HepG2 (cell line): ENCODE results near the gene ZFPM1. TPM values are rescaled to one million over a fixed set of nuclear protein-coding genes. Genes with fewer than 3 reads are reported as not detected.

Experiments
- ATAC-seq: fragments of 200-7000 bp; cut with Tn5 transposase; 3 replicates; pipeline ENCODE4 v1.9.1; 2020; ENCODE audit warnings: mild to moderate bottlenecking, moderate library complexity
- BruUV-seq: library from RNA; stranded (reverse); fragments of 400-500 nt; replicated peaks from 2 replicates; lab custom pipeline; 2021; lab: Mats Ljungman, UMichigan
- CTCF ChIA-PET: fragments of 300-600 bp; formaldehyde crosslinking; extraction: SDS; loops from one replicate; lab custom pipeline; 2021; ENCODE audit warnings: low total read pairs, inconsistent platforms, low intra/inter-chr PET ratio; lab: Yijun Ruan, JAX
- POLR2A ChIA-PET: fragments of 350-600 bp; sonication (Branson Sonifier 250); formaldehyde crosslinking; loops from one replicate; lab custom pipeline; 2020; ENCODE audit warnings: antibody characterized with exemption, inconsistent platforms; lab: Yijun Ruan, JAX
- DNase-seq: peaks from one replicate; pipeline ENCODE4 v3.0.0-alpha.2; 2015; ENCODE audit warnings: low spot score
- FAIRE-seq: peaks from 3 replicates; lab custom pipeline; 2011; peaks lifted over from hg19 to GRCh38; lab: Jason Lieb, UNC
- H2AFZ ChIP-seq: one replicate; pipeline ENCODE4 v1.6.1; 2011; ENCODE audit warnings: low read length, inconsistent platforms
- H3K27ac ChIP-seq: fragments of 300-600 bp; 3 replicates; pipeline ENCODE4 v1.8.0; 2011; ENCODE audit warnings: mixed run types, mild to moderate bottlenecking, mixed read lengths, low read length, inconsistent platforms; ENCODE audit not compliant: insufficient read depth; ENCODE audit errors: extremely low read length
- H3K27me3 ChIP-seq, 2 experiments: fragments of 200-600 bp in 1 of 2; 2 replicates in 1 of 2; 3 replicates in 1 of 2; pipeline versions ENCODE4 v1.6.0 to v1.8.0; 2011; ENCODE audit warnings: low read length in 2 of 2, mild to moderate bottlenecking in 2 of 2, moderate library complexity in 2 of 2, inconsistent platforms in 1 of 2; ENCODE audit not compliant: insufficient read depth in 2 of 2, control insufficient read depth in 1 of 2
- H3K36me3 ChIP-seq, 2 experiments: fragments of 200-600 bp in 1 of 2; replicated peaks in 1 of 2; 2 replicates in 1 of 2; 3 replicates in 1 of 2; pipeline versions ENCODE4 v1.5.1 to v1.8.0; 2011; ENCODE audit warnings: low read length in 2 of 2, inconsistent platforms in 1 of 2; ENCODE audit not compliant: insufficient read depth in 2 of 2, control insufficient read depth in 1 of 2
- H3K4me1 ChIP-seq: 2 replicates; pipeline ENCODE4 v1.5.1; 2012; ENCODE audit warnings: low read length, inconsistent platforms; ENCODE audit not compliant: insufficient read depth
- H3K4me2 ChIP-seq: 2 replicates; pipeline ENCODE4 v1.6.0; 2011; ENCODE audit warnings: low read depth, low read length, inconsistent platforms
- H3K4me3 ChIP-seq, 3 experiments: fragments of 200-600 bp in 1 of 3; sonication (generic), shearing (Covaris generic) in 1 of 3; replicated peaks in 1 of 3; 2 replicates each; pipeline ENCODE4 v1.5.1; 2011 to 2016; ENCODE audit warnings: low read length in 3 of 3, inconsistent platforms in 2 of 3, low read depth in 2 of 3, mild to moderate bottlenecking in 2 of 3, control low read depth in 1 of 3, mixed read lengths in 1 of 3; ENCODE audit not compliant: insufficient read depth in 1 of 3
- H3K79me2 ChIP-seq: one replicate; pipeline ENCODE4 v1.6.1; 2011; ENCODE audit warnings: low read length, inconsistent platforms; ENCODE audit not compliant: insufficient read depth
- H3K9ac ChIP-seq: 2 replicates; pipeline ENCODE4 v1.6.0; 2011; ENCODE audit warnings: mild to moderate bottlenecking, low read depth, low read length, inconsistent platforms; ENCODE audit not compliant: insufficient read depth
- H3K9me3 ChIP-seq: 2 replicates; pipeline ENCODE4 v1.5.1; 2012; ENCODE audit warnings: mild to moderate bottlenecking, low read length
- H4K20me1 ChIP-seq: 2 replicates; pipeline ENCODE4 v1.6.0; 2011; ENCODE audit warnings: inconsistent platforms, mild to moderate bottlenecking, low read length, moderate library complexity; ENCODE audit not compliant: insufficient read depth
- ADNP ChIP-seq: sonication (generic); formaldehyde crosslinking; IDR thresholded peaks from 2 replicates; pipeline ENCODE4 v1.4.0; 2020; ENCODE audit warnings: missing genetic modification reagents
- ARNT ChIP-seq: fragments of 450-650 bp; IDR thresholded peaks from 2 replicates; pipeline ENCODE4 v1.6.1; 2017
- CHD4 ChIP-seq: fragments of 200-600 bp; sonication (generic); IDR thresholded peaks from 2 replicates; pipeline ENCODE4 v1.7.0; 2017; ENCODE audit warnings: mild to moderate bottlenecking, low read length, borderline replicate concordance
- DR1 ChIP-seq: sonication (generic); formaldehyde crosslinking; IDR thresholded peaks from 2 replicates; pipeline ENCODE4 v1.8.0; 2021; ENCODE audit warnings: mild to moderate bottlenecking, missing genetic modification reagents, inconsistent platforms
- EEA1 ChIP-seq: sonication (generic); formaldehyde crosslinking; IDR thresholded peaks from 2 replicates; pipeline ENCODE4 v1.5.1; 2020; ENCODE audit warnings: mild to moderate bottlenecking, missing genetic modification reagents, borderline replicate concordance
- FUBP1 ChIP-seq: sonication (generic); formaldehyde crosslinking; IDR thresholded peaks from 2 replicates; pipeline ENCODE4 v1.5.1; 2020; ENCODE audit warnings: missing genetic modification reagents, mild to moderate bottlenecking, borderline replicate concordance
- KDM1A ChIP-seq: IDR thresholded peaks from 2 replicates; pipeline ENCODE4 v1.6.1; 2016; ENCODE audit warnings: missing compliant biosample characterization
- NFKB2 ChIP-seq: sonication (generic); formaldehyde crosslinking; IDR thresholded peaks from 2 replicates; pipeline ENCODE4 v1.4.0; 2020; ENCODE audit warnings: missing genetic modification reagents, borderline replicate concordance
- SAFB2 ChIP-seq: sonication (generic); formaldehyde crosslinking; IDR thresholded peaks from 2 replicates; pipeline ENCODE4 v1.5.1; 2020; ENCODE audit warnings: missing genetic modification reagents, low read depth, mild to moderate bottlenecking, borderline replicate concordance
- SMAD9 ChIP-seq: sonication (generic); formaldehyde crosslinking; IDR thresholded peaks from 2 replicates; pipeline ENCODE4 v1.5.1; 2020; ENCODE audit warnings: mild to moderate bottlenecking, missing genetic modification reagents
- TSC22D2 ChIP-seq: sonication (generic); formaldehyde crosslinking; IDR thresholded peaks from 2 replicates; pipeline ENCODE4 v1.5.1; 2020; ENCODE audit warnings: missing genetic modification reagents, mild to moderate bottlenecking, borderline replicate concordance
- ZFP36L2 ChIP-seq: sonication (generic); formaldehyde crosslinking; IDR thresholded peaks from 2 replicates; pipeline ENCODE4 v1.4.0; 2020; ENCODE audit warnings: missing genetic modification reagents
- ZMYM3 ChIP-seq: sonication (generic); formaldehyde crosslinking; IDR thresholded peaks from 2 replicates; pipeline ENCODE4 v1.5.1; 2020; ENCODE audit warnings: mild to moderate bottlenecking, missing genetic modification reagents
- ZNF292 ChIP-seq: sonication (generic); formaldehyde crosslinking; IDR thresholded peaks from 2 replicates; pipeline ENCODE4 v1.8.1; 2022; ENCODE audit warnings: mild to moderate bottlenecking, low read depth, missing genetic modification reagents, borderline replicate concordance
- ZNF629 ChIP-seq: sonication (generic); formaldehyde crosslinking; conservative IDR thresholded peaks from 2 replicates; pipeline ENCODE4 v1.5.0; 2020; ENCODE audit warnings: missing genetic modification reagents
- ZNF687 ChIP-seq: sonication (generic); formaldehyde crosslinking; IDR thresholded peaks from 2 replicates; pipeline ENCODE4 v1.5.1; 2020; ENCODE audit warnings: mild to moderate bottlenecking, missing genetic modification reagents, moderate library complexity
- ZNF720 ChIP-seq: sonication (generic); formaldehyde crosslinking; IDR thresholded peaks from 2 replicates; pipeline ENCODE4 v1.4.0; 2020; ENCODE audit warnings: missing genetic modification reagents
- ZNF768 ChIP-seq: sonication (generic); formaldehyde crosslinking; IDR thresholded peaks from 2 replicates; pipeline ENCODE4 v1.4.0; 2020; ENCODE audit warnings: missing genetic modification reagents
- ZNF792 ChIP-seq: IDR thresholded peaks from 2 replicates; pipeline ENCODE4 v1.6.1; 2016
- WGBS: methylation state at CpG from one replicate; pipeline ENCODE4 v1.1.6; 2017; ENCODE audit warnings: low lambda C conversion rate; 5-methylcytosine and 5-hydroxymethylcytosine counted together
- in situ Hi-C: cut with HindIII; loops from 2 replicates; pipeline ENCODE4 v1.10.0; 2017; ENCODE audit warnings: low pct_unique_long_range_greater_than_20kb; ENCODE audit not compliant: extremely low pct_ligation_motif_present
- intact Hi-C: fragments of 100-400 bp; cut with micrococcal nuclease; formaldehyde crosslinking; loops from one replicate; pipeline ENCODE4 v1.10.0; 2022; ENCODE audit not compliant: unreplicated experiment
- polyA plus RNA-seq, 8 experiments: library from polyadenylated mRNA; depleted of rRNA in 3 of 8; stranded (reverse) in 7 of 8; unstranded in 1 of 8; fragments of >200 nt; fragmentation: Illumina TruSeq in 4 of 8; extraction: Trizol in 4 of 8; gene quantifications; 2 replicates each; pipeline versions ENCODE4 v1.2.1 to v1.2.3, GENCODE V29; 2011 to 2016; ENCODE audit warnings: low read depth in 4 of 8, missing spikeins in 1 of 8, mixed read lengths in 1 of 8; ENCODE audit not compliant: insufficient read depth in 1 of 8
- total RNA-seq, 5 experiments: library from RNA; depleted of rRNA; stranded (reverse); fragments of >200 nt; fragmentation: Illumina TruSeq; extraction: Trizol; gene quantifications; 2 replicates each; pipeline ENCODE4 v1.2.3, GENCODE V29; 2016; ENCODE audit warnings: low read depth in 1 of 5

Gene ZFPM1
- total and polyA plus RNA-seq, 2 of the 13 experiments (the other 11 are each of a cell fraction or from before 2014, with no cell fraction given) = 1.3 to 3.8 TPM

DNA sequence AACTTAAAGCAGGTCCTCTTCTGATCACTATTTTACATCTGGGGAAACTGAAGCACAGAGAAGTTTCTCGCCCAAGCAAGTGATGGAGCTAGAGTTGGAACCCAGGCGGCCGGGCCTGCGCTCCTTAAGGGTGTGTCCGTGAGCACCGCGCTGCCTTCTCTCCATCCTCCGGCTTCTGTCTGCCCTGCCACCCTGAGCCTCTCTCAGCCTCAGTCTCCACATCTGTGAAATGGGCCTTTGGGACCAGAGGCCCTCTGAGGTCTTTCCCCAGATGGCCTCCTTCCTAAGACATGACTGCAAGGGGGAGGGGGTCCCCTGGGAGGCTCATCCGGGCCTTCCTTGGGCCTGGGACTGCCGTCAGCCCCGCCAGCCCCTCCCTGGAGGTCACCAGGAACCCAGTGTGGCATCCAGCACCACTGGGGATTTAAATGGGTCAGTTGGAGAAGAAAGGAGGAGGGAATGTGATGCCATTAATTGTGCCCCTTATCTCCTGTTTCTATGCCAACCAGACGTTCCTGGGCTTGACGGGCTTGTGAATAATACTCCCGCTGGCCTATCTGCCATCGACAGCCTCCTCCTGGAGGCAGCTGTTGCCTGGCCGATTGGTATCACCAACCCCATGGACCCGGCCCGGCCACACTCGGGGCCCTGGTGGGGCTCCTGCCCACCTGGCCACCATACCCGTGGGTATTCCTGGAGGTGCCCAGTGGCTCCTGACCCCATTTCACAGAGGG lies 5.1 kb downstream of the ZFPM1 start:
- 94% methylated on average over 20 of the region's 20 CpGs for WGBS
- Histone ChIP-seq H3K36me3 (peaks cover 2 to 4% of the 10 kb centered on the region in 2 experiments; a peak in 1 of 5 replicates), H2AFZ (no peak overlapping the region), H4K20me1 (peaks cover 62% of the 10 kb centered on the region), H3K4me2 (no peak overlapping the region), H3K4me3 (no peak overlapping the region), H3K27me3 (no peaks in the 10 kb centered on the region), H3K27ac (no peak overlapping the region), H3K9ac (no peak overlapping the region), H3K79me2 (peaks cover 85% of the 10 kb centered on the region), H3K9me3 (no peaks in the 10 kb centered on the region), H3K4me1 (peaks cover 45% of the 10 kb centered on the region)
- POLR2A ChIA-PET = interaction anchor here (0.7 to 1.8 kb wide), 4 partner anchors 30 to 112 kb away, joined by 3 to 7 read pairs (median 4); partner anchors contain the start of gene ZC3H18
- DNase-seq = no peak
- ATAC-seq = no peak
- FAIRE-seq = no peak
- BruUV-seq = no TSS peak
- CTCF ChIA-PET = no interaction called here
- in situ Hi-C loops = loop anchor here (10.0 kb wide), 1 partner anchor 47 kb away; no protein-coding TSS in a partner anchor
- intact Hi-C loops = loop anchor here (5.0 kb wide), 1 partner anchor 49 kb away; no protein-coding TSS in a partner anchor
- TF ChIP-seq ZNF629 (CRISPR knock-in tag) (peak; percentile 97), ZFP36L2 (CRISPR knock-in tag) (no peak), TSC22D2 (CRISPR knock-in tag) (no peak), DR1 (CRISPR knock-in tag) (no peak), ZMYM3 (peak; percentile 93), CHD4 (peak; percentile 51; the same call in 1 of the 2 replicates), ADNP (0 out of 2 replicates have a peak, but pooled peaks have one; percentile 53), ARNT (no peak), NFKB2 (no peak), ZNF768 (CRISPR knock-in tag) (peak; percentile 52; the same call in 1 of the 2 replicates), KDM1A (CRISPR knock-in tag) (peak; percentile 74; the same call in 1 of the 2 replicates), SAFB2 (CRISPR knock-in tag) (0 out of 2 replicates have a peak, but pooled peaks have one; percentile 31), FUBP1 (CRISPR knock-in tag) (no peak), ZNF792 (CRISPR knock-in tag) (no peak), EEA1 (CRISPR knock-in tag) (0 out of 2 replicates have a peak, but pooled peaks have one; percentile 40), ZNF292 (CRISPR knock-in tag) (no peak), ZNF687 (CRISPR knock-in tag) (0 out of 2 replicates have a peak, but pooled peaks have one; percentile 17), SMAD9 (CRISPR knock-in tag) (no peak), ZNF720 (no peak)
